Mesenchymal stem cell (in vitro differentiated cells and primary cell): ENCODE results near the gene ZNF521.
A peak's percentile ranks its signal among the peaks of the same experiment; 100 is the strongest.

Experiments
- DNase-seq: peaks from one replicate; pipeline ENCODE4 v3.0.0-alpha.2; 2013
- H2AFZ ChIP-seq: one replicate; pipeline ENCODE4 v1.6.1; 2013; ENCODE audit warnings: low read depth, mild to moderate bottlenecking, control low read depth, inconsistent platforms, low read length, moderate library complexity
- H2AK5ac ChIP-seq: 2 replicates; pipeline ENCODE4 v1.6.1; 2013; ENCODE audit warnings: low read length, moderate library complexity, mild to moderate bottlenecking, inconsistent platforms; ENCODE audit not compliant: severe bottlenecking
- H2BK120ac ChIP-seq: one replicate; pipeline ENCODE4 v1.6.1; 2013; ENCODE audit warnings: low read depth, mild to moderate bottlenecking, inconsistent platforms, low read length, moderate library complexity
- H2BK12ac ChIP-seq, 2 experiments: one replicate each; pipeline ENCODE4 v1.6.1; 2013; ENCODE audit warnings: inconsistent platforms in 2 of 2, low read length in 2 of 2, mild to moderate bottlenecking in 2 of 2, moderate library complexity in 2 of 2, control low read depth in 1 of 2
- H2BK15ac ChIP-seq: one replicate; pipeline ENCODE4 v1.6.1; 2013; ENCODE audit warnings: mild to moderate bottlenecking, low read depth, inconsistent platforms; ENCODE audit not compliant: poor library complexity, severe bottlenecking
- H2BK5ac ChIP-seq: 2 replicates; pipeline ENCODE4 v1.6.1; 2013; ENCODE audit warnings: low read depth, mild to moderate bottlenecking, low read length, control low read depth, inconsistent platforms; ENCODE audit not compliant: poor library complexity, severe bottlenecking
- H3K14ac ChIP-seq, 2 experiments: one replicate each; pipeline ENCODE4 v1.6.1; 2013; ENCODE audit warnings: inconsistent platforms in 2 of 2, low read length in 2 of 2, control low read depth in 1 of 2, mild to moderate bottlenecking in 1 of 2, moderate library complexity in 1 of 2
- H3K18ac ChIP-seq, 2 experiments: one replicate each; pipeline ENCODE4 v1.6.1; 2013; ENCODE audit warnings: inconsistent platforms in 2 of 2, low read length in 2 of 2, control low read depth in 1 of 2, low read depth in 1 of 2, mild to moderate bottlenecking in 1 of 2
- H3K23ac ChIP-seq, 2 experiments: one replicate each; pipeline ENCODE4 v1.6.1; 2013; ENCODE audit warnings: inconsistent platforms in 2 of 2, low read length in 2 of 2, mild to moderate bottlenecking in 2 of 2, moderate library complexity in 2 of 2, control low read depth in 1 of 2
- H3K27ac ChIP-seq: 2 replicates; pipeline ENCODE4 v1.5.1; 2013; ENCODE audit warnings: mild to moderate bottlenecking, moderate library complexity, low read length, control low read depth, inconsistent platforms; ENCODE audit not compliant: poor library complexity, severe bottlenecking
- H3K27me3 ChIP-seq, 2 experiments: 2 replicates each; pipeline versions ENCODE4 v1.6.1 to v1.7.0; 2013; ENCODE audit warnings: low read length in 2 of 2, mild to moderate bottlenecking in 2 of 2, moderate library complexity in 2 of 2, control low read depth in 1 of 2, inconsistent platforms in 1 of 2; ENCODE audit not compliant: control insufficient read depth in 1 of 2, insufficient read depth in 1 of 2
- H3K36me3 ChIP-seq, 2 experiments: 2 replicates each; pipeline versions ENCODE4 v1.6.1 to v1.7.0; 2013; ENCODE audit warnings: low read length in 2 of 2, control low read depth in 1 of 2, inconsistent platforms in 1 of 2, low read depth in 1 of 2, mild to moderate bottlenecking in 1 of 2; ENCODE audit not compliant: insufficient read depth in 2 of 2, control insufficient read depth in 1 of 2
- H3K4ac ChIP-seq, 2 experiments: one replicate each; pipeline ENCODE4 v1.6.1; 2013; ENCODE audit warnings: inconsistent platforms in 2 of 2, low read length in 2 of 2, mild to moderate bottlenecking in 2 of 2, moderate library complexity in 2 of 2, control low read depth in 1 of 2, low read depth in 1 of 2
- H3K4me1 ChIP-seq: 2 replicates; pipeline ENCODE4 v1.6.1; 2013; ENCODE audit warnings: low read depth, low read length, control low read depth; ENCODE audit not compliant: control insufficient read depth, insufficient read depth
- H3K4me2 ChIP-seq: 2 replicates; pipeline ENCODE4 v1.6.1; 2013; ENCODE audit warnings: low read length, mild to moderate bottlenecking, inconsistent platforms; ENCODE audit not compliant: poor library complexity, severe bottlenecking
- H3K4me3 ChIP-seq, 2 experiments: 2 replicates each; pipeline versions ENCODE4 v1.5.1 to v1.7.0; 2013; ENCODE audit warnings: low read length in 2 of 2, mild to moderate bottlenecking in 2 of 2, control low read depth in 1 of 2, low read depth in 1 of 2; ENCODE audit not compliant: insufficient read depth in 1 of 2
- H3K79me1 ChIP-seq: replicated peaks from 2 replicates; pipeline ENCODE4 v1.6.1; 2013; ENCODE audit warnings: mild to moderate bottlenecking, control low read depth, low read length, inconsistent platforms; ENCODE audit not compliant: poor library complexity, severe bottlenecking
- H3K9ac ChIP-seq: 2 replicates; pipeline ENCODE4 v1.7.0; 2013; ENCODE audit warnings: mild to moderate bottlenecking, low read length, moderate library complexity
- H3K9me3 ChIP-seq: 2 replicates; pipeline ENCODE4 v1.7.0; 2013; ENCODE audit warnings: mild to moderate bottlenecking, low read length; ENCODE audit not compliant: control insufficient read depth
- H4K8ac ChIP-seq: one replicate; pipeline ENCODE4 v1.6.1; 2013; ENCODE audit warnings: inconsistent platforms, mild to moderate bottlenecking, low read length, moderate library complexity
- H4K91ac ChIP-seq: one replicate; pipeline ENCODE4 v1.6.1; 2013; ENCODE audit warnings: mild to moderate bottlenecking, low read length, inconsistent platforms
- whole genome bisulfite sequencing: methylation state at CpG from one replicate; pipeline ENCODE4 v1.1.7; 2013; ENCODE audit warnings: mixed read lengths; 5-methylcytosine and 5-hydroxymethylcytosine counted together

The ZNF521 gene

GRCh38 chr18:25282282-25282681 is 69.7 kb downstream of the ZNF521 start:
- no peak overlapping the region for H3K27ac ChIP-seq
- no peak overlapping the region for H3K4me3 ChIP-seq
- H2BK120ac ChIP-seq = no peak overlapping the region
- no peak for DNase-seq
- H2BK15ac ChIP-seq = no peak overlapping the region
- no peak overlapping the region for H3K23ac ChIP-seq
- H3K18ac ChIP-seq = peak overlapping the region in 1 of 2 experiments; percentile 42
- H4K8ac ChIP-seq = peak overlapping the region; percentile 0
- H3K36me3 ChIP-seq = peaks cover 0 to 3% of the 10 kb centered on the region in 2 experiments
- no peak overlapping the region for H3K9ac ChIP-seq
- H4K91ac ChIP-seq = no peak overlapping the region
- H3K79me1 ChIP-seq = peaks cover 32% of the 10 kb centered on the region
- no peak overlapping the region for H2BK5ac ChIP-seq
- peak overlapping the region in 1 of 2 experiments; percentile 1 for H2BK12ac ChIP-seq
- no peaks in the 10 kb centered on the region for H3K9me3 ChIP-seq
- no peaks in the 10 kb centered on the region for H3K27me3 ChIP-seq
- no peak overlapping the region for H2AK5ac ChIP-seq
- H3K4me1 ChIP-seq = peaks cover 7% of the 10 kb centered on the region
- H3K4ac ChIP-seq = no peak overlapping the region
- H3K4me2 ChIP-seq = no peak overlapping the region
- peak overlapping the region; percentile 5 for H2AFZ ChIP-seq
- H3K14ac ChIP-seq = peak overlapping the region in 1 of 2 experiments; percentile 18
- WGBS = 89% methylated on average over 7 of the region's 8 CpGs

- Histone ChIP-seq H3K4me1 (peaks cover 7% of the 10 kb centered on the region), H3K14ac (no peak overlapping the region)
These were observed 70.4 kb downstream of the ZNF521 start for GRCh38 chr18:25281556-25281955.

DNA sequence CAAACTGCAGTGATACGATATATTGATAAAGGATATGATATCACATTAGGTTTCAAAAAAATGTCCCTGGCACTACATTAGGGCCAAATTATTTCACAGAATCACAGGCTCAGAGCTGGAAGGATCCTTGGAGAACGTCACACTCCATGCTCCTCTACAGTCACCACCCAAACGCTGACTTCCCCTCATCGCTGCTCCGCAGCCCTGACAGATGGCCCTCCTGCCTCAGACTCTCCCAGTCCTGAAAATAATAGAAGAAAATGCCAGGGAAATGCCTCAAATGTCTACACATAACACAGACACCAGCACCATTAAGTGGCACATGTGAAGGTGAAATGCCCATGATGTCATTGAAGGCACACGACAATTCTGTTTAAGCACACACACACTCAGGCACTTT is 72.0 kb downstream of the ZNF521 start:
- no peak overlapping the region for H4K8ac ChIP-seq
- H3K4ac ChIP-seq = no peak overlapping the region
- H2BK15ac ChIP-seq = no peak overlapping the region
- WGBS = 85% methylated on average over 4 of the region's 6 CpGs
- DNase-seq = no peak
- H2AFZ ChIP-seq = no peak overlapping the region
- no peak overlapping the region for H4K91ac ChIP-seq
- no peaks in the 10 kb centered on the region for H3K9me3 ChIP-seq
- peak overlapping the region; percentile 6 for H2AK5ac ChIP-seq
- H3K27ac ChIP-seq = no peak overlapping the region
- H2BK12ac ChIP-seq = no peak overlapping the region
- H3K79me1 ChIP-seq = peaks cover 25% of the 10 kb centered on the region
- H3K27me3 ChIP-seq = no peaks in the 10 kb centered on the region
- no peak overlapping the region for H3K4me2 ChIP-seq
- H3K23ac ChIP-seq = no peak overlapping the region
- peaks cover 0 to 3% of the 10 kb centered on the region in 2 experiments for H3K36me3 ChIP-seq
- no peak overlapping the region for H2BK120ac ChIP-seq
- H3K4me3 ChIP-seq = no peak overlapping the region
- no peak overlapping the region for H3K9ac ChIP-seq
- H2BK5ac ChIP-seq = no peak overlapping the region
- H3K14ac ChIP-seq = no peak overlapping the region
- peak overlapping the region in 1 of 2 experiments; percentile 32 for H3K18ac ChIP-seq
- H3K4me1 ChIP-seq = peaks cover 13% of the 10 kb centered on the region

More at GRCh38 chr18:25281556-25281955, 70.4 kb downstream of the ZNF521 start:
- H3K23ac ChIP-seq = no peak overlapping the region
- no peak overlapping the region for H3K4me2 ChIP-seq
- H2AK5ac ChIP-seq = no peak overlapping the region
- H2BK5ac ChIP-seq = no peak overlapping the region
- H2AFZ ChIP-seq = no peak overlapping the region
- H3K27ac ChIP-seq = no peak overlapping the region
- no peak overlapping the region for H2BK15ac ChIP-seq
- peaks cover 32% of the 10 kb centered on the region for H3K79me1 ChIP-seq
- H4K8ac ChIP-seq = no peak overlapping the region
- H2BK120ac ChIP-seq = no peak overlapping the region
- H3K4ac ChIP-seq = peak overlapping the region in 1 of 2 experiments; percentile 28
- H3K9me3 ChIP-seq = no peaks in the 10 kb centered on the region
- H3K18ac ChIP-seq = no peak overlapping the region
- H3K9ac ChIP-seq = no peak overlapping the region
- peaks cover 0 to 3% of the 10 kb centered on the region in 2 experiments for H3K36me3 ChIP-seq
- DNase-seq = no peak
- 96% methylated on average over 6 of the region's 6 CpGs for WGBS
- no peak overlapping the region for H4K91ac ChIP-seq
- H3K4me3 ChIP-seq = no peak overlapping the region
- no peak overlapping the region for H2BK12ac ChIP-seq
- no peaks in the 10 kb centered on the region for H3K27me3 ChIP-seq

GRCh38 chr18:25279556-25279955 is 72.4 kb downstream of the ZNF521 start:
- no peak overlapping the region for H3K4me3 ChIP-seq
- H3K9me3 ChIP-seq = no peaks in the 10 kb centered on the region
- no peak overlapping the region for H4K91ac ChIP-seq
- no peak overlapping the region for H2BK15ac ChIP-seq
- H2BK120ac ChIP-seq = no peak overlapping the region
- H3K36me3 ChIP-seq = peaks cover 0 to 3% of the 10 kb centered on the region in 2 experiments
- H3K9ac ChIP-seq = no peak overlapping the region
- peak; percentile 45 for DNase-seq
- H3K27me3 ChIP-seq = no peaks in the 10 kb centered on the region
- no peak overlapping the region for H3K18ac ChIP-seq
- no peak overlapping the region for H2AFZ ChIP-seq
- no peak overlapping the region for H3K14ac ChIP-seq
- H2BK12ac ChIP-seq = no peak overlapping the region
- H2BK5ac ChIP-seq = no peak overlapping the region
- no peak overlapping the region for H4K8ac ChIP-seq
- no peak overlapping the region for H3K23ac ChIP-seq
- no CpG with 5 or more reads among the region's 3 CpGs for WGBS
- H3K4ac ChIP-seq = no peak overlapping the region
- no peak overlapping the region for H3K4me2 ChIP-seq
- H3K4me1 ChIP-seq = peaks cover 12% of the 10 kb centered on the region
- no peak overlapping the region for H2AK5ac ChIP-seq
- no peak overlapping the region for H3K27ac ChIP-seq
- H3K79me1 ChIP-seq = peaks cover 25% of the 10 kb centered on the region
